NCI-H460 (cell line): Measurements from ENCODE around the gene C19orf33. TPM values are rescaled to one million over a fixed set of nuclear protein-coding genes. Genes with fewer than 3 reads are reported as not detected.
A peak's percentile ranks its signal among the peaks of the same experiment; 100 is the strongest.

Experiments
- DNase-seq: peaks from one replicate; pipeline ENCODE4 v3.0.0-alpha.2; 2016; ENCODE audit warnings: low read depth; ENCODE audit errors: extremely low read depth
- total RNA-seq: library from RNA; depleted of rRNA; stranded (reverse); fragments of >200 nt; shearing (Covaris generic); gene quantifications from 2 replicates; pipeline ENCODE4 v1.2.3, GENCODE V29; 2014

Gene C19orf33
- total RNA-seq, 1 experiment from 2014 or later, result 64.5 TPM

- DNase-seq, result no peak
These were observed 25.3 kb upstream of the C19orf33 start for GRCh38 chr19:38278751-38279150.

GRCh38 chr19:38280030-38280921 lies 23.8 kb upstream of the C19orf33 start:
- no peak for DNase-seq

GRCh38 chr19:38281811-38282566 lies 22.1 kb upstream of the C19orf33 start:
- DNase-seq, result no peak

- DNase-seq, result no peak
These were observed 20.8 kb upstream of the C19orf33 start for GRCh38 chr19:38283271-38283670.

- no peak for DNase-seq
These were observed 19.6 kb upstream of the C19orf33 start for GRCh38 chr19:38284422-38284821.

GRCh38 chr19:38285567-38285966 lies 18.5 kb upstream of the C19orf33 start:
- no peak for DNase-seq

GRCh38 chr19:38287604-38288003 lies 16.4 kb upstream of the C19orf33 start:
- no peak for DNase-seq

GRCh38 chr19:38288123-38288855 lies 15.8 kb upstream of the C19orf33 start:
- no peak for DNase-seq

- DNase-seq, result no peak
These were observed 14.1 kb upstream of the C19orf33 start for GRCh38 chr19:38289955-38290354.

GRCh38 chr19:38290631-38291147 lies 13.4 kb upstream of the C19orf33 start:
- no peak for DNase-seq

GRCh38 chr19:38291855-38292254 lies 12.2 kb upstream of the C19orf33 start:
- DNase-seq, result no peak

- no peak for DNase-seq
These were observed 10.8 kb upstream of the C19orf33 start for GRCh38 chr19:38293281-38293680.

- DNase-seq, result no peak
These were observed 10.0 kb upstream of the C19orf33 start for GRCh38 chr19:38294090-38294489.

GRCh38 chr19:38298821-38299680 lies 5.0 kb upstream of the C19orf33 start:
- no peak for DNase-seq

- no peak for DNase-seq
These were observed 358 bp downstream of the C19orf33 start for GRCh38 chr19:38304352-38304865.

- peak; percentile 93 for DNase-seq
These were observed 897 bp downstream of the C19orf33 start for GRCh38 chr19:38304866-38305429.

GRCh38 chr19:38306236-38306635 lies 2.2 kb downstream of the C19orf33 start:
- no peak for DNase-seq

- DNase-seq, result no peak
These were observed 3.0 kb downstream of the C19orf33 start for GRCh38 chr19:38307076-38307475.

GRCh38 chr19:38307597-38307996 lies 3.5 kb downstream of the C19orf33 start:
- DNase-seq, result no peak
